ENCODE measurements around the gene HMGCLL1.

The HMGCLL1 gene

GRCh38 chr6:55449225-55449624 is 129.8 kb downstream of the HMGCLL1 start:
- DNase-seq: no peak
- Histone ChIP-seq H3K4me3 (ENCODE audit: insufficient read depth, low read depth, low read length, poor library complexity, severe bottlenecking) (no peak overlapping the region), H3K36me3 (ENCODE audit: control insufficient read depth, insufficient read depth, low read length) (no peaks in the 10 kb centered on the region), H3K9me3 (ENCODE audit: control insufficient read depth, low read length) (no peaks in the 10 kb centered on the region), H3K27me3 (replicated peaks; ENCODE audit: control insufficient read depth, insufficient read depth, low read length, poor library complexity, severe bottlenecking) (no peaks in the 10 kb centered on the region), H3K27ac (ENCODE audit: insufficient read depth, low read length, poor library complexity, severe bottlenecking) (no peak overlapping the region), H3K4me1 (ENCODE audit: control insufficient read depth, insufficient read depth, low read length, poor library complexity, severe bottlenecking) (no peaks in the 10 kb centered on the region)

GRCh38 chr6:55448451-55448850 is 130.5 kb downstream of the HMGCLL1 start:
- Histone ChIP-seq H3K36me3 (ENCODE audit: control insufficient read depth, insufficient read depth, low read length) (no peaks in the 10 kb centered on the region), H3K4me1 (ENCODE audit: control insufficient read depth, insufficient read depth, low read length, poor library complexity, severe bottlenecking) (no peaks in the 10 kb centered on the region), H3K4me3 (ENCODE audit: insufficient read depth, low read depth, low read length, poor library complexity, severe bottlenecking) (no peak overlapping the region), H3K27ac (ENCODE audit: insufficient read depth, low read length, poor library complexity, severe bottlenecking) (no peak overlapping the region), H3K9me3 (ENCODE audit: control insufficient read depth, low read length) (no peaks in the 10 kb centered on the region), H3K27me3 (replicated peaks; ENCODE audit: control insufficient read depth, insufficient read depth, low read length, poor library complexity, severe bottlenecking) (no peaks in the 10 kb centered on the region)
- no peak for DNase-seq

GRCh38 chr6:55447891-55448290 is 131.1 kb downstream of the HMGCLL1 start:
- Histone ChIP-seq H3K4me3 (ENCODE audit: insufficient read depth, low read depth, low read length, poor library complexity, severe bottlenecking) (no peak overlapping the region), H3K4me1 (ENCODE audit: control insufficient read depth, insufficient read depth, low read length, poor library complexity, severe bottlenecking) (no peaks in the 10 kb centered on the region), H3K36me3 (ENCODE audit: control insufficient read depth, insufficient read depth, low read length) (no peaks in the 10 kb centered on the region), H3K27ac (ENCODE audit: insufficient read depth, low read length, poor library complexity, severe bottlenecking) (no peak overlapping the region), H3K27me3 (replicated peaks; ENCODE audit: control insufficient read depth, insufficient read depth, low read length, poor library complexity, severe bottlenecking) (no peaks in the 10 kb centered on the region), H3K9me3 (ENCODE audit: control insufficient read depth, low read length) (no peaks in the 10 kb centered on the region)
- DNase-seq: no peak

GRCh38 chr6:55445648-55446204 is 133.3 kb downstream of the HMGCLL1 start:
- no peak overlapping the region for H3K27ac ChIP-seq (ENCODE audit: insufficient read depth, low read length, poor library complexity, severe bottlenecking)
- no peaks in the 10 kb centered on the region for H3K4me1 ChIP-seq (ENCODE audit: control insufficient read depth, insufficient read depth, low read length, poor library complexity, severe bottlenecking)
- no peak overlapping the region for H3K4me3 ChIP-seq (ENCODE audit: insufficient read depth, low read depth, low read length, poor library complexity, severe bottlenecking)
- H3K36me3 ChIP-seq (ENCODE audit: control insufficient read depth, insufficient read depth, low read length): no peaks in the 10 kb centered on the region
- no peak for DNase-seq
- no peaks in the 10 kb centered on the region for H3K27me3 ChIP-seq (replicated peaks; ENCODE audit: control insufficient read depth, insufficient read depth, low read length, poor library complexity, severe bottlenecking)
- H3K9me3 ChIP-seq (ENCODE audit: control insufficient read depth, low read length): no peaks in the 10 kb centered on the region

- Histone ChIP-seq H3K27ac (ENCODE audit: insufficient read depth, low read length, poor library complexity, severe bottlenecking) (no peak overlapping the region), H3K4me3 (ENCODE audit: insufficient read depth, low read depth, low read length, poor library complexity, severe bottlenecking) (no peak overlapping the region), H3K4me1 (ENCODE audit: control insufficient read depth, insufficient read depth, low read length, poor library complexity, severe bottlenecking) (no peaks in the 10 kb centered on the region), H3K9me3 (ENCODE audit: control insufficient read depth, low read length) (no peaks in the 10 kb centered on the region), H3K27me3 (replicated peaks; ENCODE audit: control insufficient read depth, insufficient read depth, low read length, poor library complexity, severe bottlenecking) (no peaks in the 10 kb centered on the region), H3K36me3 (ENCODE audit: control insufficient read depth, insufficient read depth, low read length) (no peaks in the 10 kb centered on the region)
- DNase-seq: no peak
These were observed 135.5 kb downstream of the HMGCLL1 start for GRCh38 chr6:55443238-55444134.

- H3K9me3 ChIP-seq (ENCODE audit: control insufficient read depth, low read length): no peaks in the 10 kb centered on the region
- DNase-seq: no peak
- H3K27me3 ChIP-seq (replicated peaks; ENCODE audit: control insufficient read depth, insufficient read depth, low read length, poor library complexity, severe bottlenecking): no peaks in the 10 kb centered on the region
- H3K27ac ChIP-seq (ENCODE audit: insufficient read depth, low read length, poor library complexity, severe bottlenecking): no peak overlapping the region
- no peaks in the 10 kb centered on the region for H3K36me3 ChIP-seq (ENCODE audit: control insufficient read depth, insufficient read depth, low read length)
- H3K4me1 ChIP-seq (ENCODE audit: control insufficient read depth, insufficient read depth, low read length, poor library complexity, severe bottlenecking): no peaks in the 10 kb centered on the region
- H3K4me3 ChIP-seq (ENCODE audit: insufficient read depth, low read depth, low read length, poor library complexity, severe bottlenecking): no peak overlapping the region
These were observed 140.8 kb downstream of the HMGCLL1 start for GRCh38 chr6:55438203-55438602.

- Histone ChIP-seq H3K27ac (ENCODE audit: insufficient read depth, low read length, poor library complexity, severe bottlenecking) (no peak overlapping the region), H3K4me3 (ENCODE audit: insufficient read depth, low read depth, low read length, poor library complexity, severe bottlenecking) (no peak overlapping the region), H3K4me1 (ENCODE audit: control insufficient read depth, insufficient read depth, low read length, poor library complexity, severe bottlenecking) (no peaks in the 10 kb centered on the region), H3K9me3 (ENCODE audit: control insufficient read depth, low read length) (no peaks in the 10 kb centered on the region), H3K27me3 (replicated peaks; ENCODE audit: control insufficient read depth, insufficient read depth, low read length, poor library complexity, severe bottlenecking) (no peaks in the 10 kb centered on the region), H3K36me3 (ENCODE audit: control insufficient read depth, insufficient read depth, low read length) (no peaks in the 10 kb centered on the region)
- no peak for DNase-seq
These were observed 141.9 kb downstream of the HMGCLL1 start for GRCh38 chr6:55437141-55437540.

- no peaks in the 10 kb centered on the region for H3K9me3 ChIP-seq (ENCODE audit: control insufficient read depth, low read length)
- no peak overlapping the region for H3K4me3 ChIP-seq (ENCODE audit: insufficient read depth, low read depth, low read length, poor library complexity, severe bottlenecking)
- no peaks in the 10 kb centered on the region for H3K36me3 ChIP-seq (ENCODE audit: control insufficient read depth, insufficient read depth, low read length)
- H3K27ac ChIP-seq (ENCODE audit: insufficient read depth, low read length, poor library complexity, severe bottlenecking): no peak overlapping the region
- no peak for DNase-seq
- H3K4me1 ChIP-seq (ENCODE audit: control insufficient read depth, insufficient read depth, low read length, poor library complexity, severe bottlenecking): no peaks in the 10 kb centered on the region
- H3K27me3 ChIP-seq (replicated peaks; ENCODE audit: control insufficient read depth, insufficient read depth, low read length, poor library complexity, severe bottlenecking): no peaks in the 10 kb centered on the region
These were observed 145.4 kb downstream of the HMGCLL1 start for GRCh38 chr6:55433446-55434130.

- Histone ChIP-seq H3K36me3 (ENCODE audit: control insufficient read depth, insufficient read depth, low read length) (no peaks in the 10 kb centered on the region), H3K4me1 (ENCODE audit: control insufficient read depth, insufficient read depth, low read length, poor library complexity, severe bottlenecking) (no peaks in the 10 kb centered on the region), H3K4me3 (ENCODE audit: insufficient read depth, low read depth, low read length, poor library complexity, severe bottlenecking) (no peak overlapping the region), H3K9me3 (ENCODE audit: control insufficient read depth, low read length) (no peaks in the 10 kb centered on the region), H3K27ac (ENCODE audit: insufficient read depth, low read length, poor library complexity, severe bottlenecking) (no peak overlapping the region), H3K27me3 (replicated peaks; ENCODE audit: control insufficient read depth, insufficient read depth, low read length, poor library complexity, severe bottlenecking) (no peaks in the 10 kb centered on the region)
- DNase-seq: no peak
These were observed 155.1 kb downstream of the HMGCLL1 start for GRCh38 chr6:55423933-55424332.

GRCh38 chr6:55410674-55411073 is 168.3 kb downstream of the HMGCLL1 start:
- Histone ChIP-seq H3K9me3 (ENCODE audit: control insufficient read depth, low read length) (no peaks in the 10 kb centered on the region), H3K36me3 (ENCODE audit: control insufficient read depth, insufficient read depth, low read length) (no peaks in the 10 kb centered on the region), H3K4me1 (ENCODE audit: control insufficient read depth, insufficient read depth, low read length, poor library complexity, severe bottlenecking) (no peaks in the 10 kb centered on the region), H3K27ac (ENCODE audit: insufficient read depth, low read length, poor library complexity, severe bottlenecking) (no peak overlapping the region), H3K27me3 (replicated peaks; ENCODE audit: control insufficient read depth, insufficient read depth, low read length, poor library complexity, severe bottlenecking) (no peaks in the 10 kb centered on the region), H3K4me3 (ENCODE audit: insufficient read depth, low read depth, low read length, poor library complexity, severe bottlenecking) (no peak overlapping the region)
- DNase-seq: no peak
